Breast epithelium (tissue), 4 donors: ENCODE data around the gene MYBPHL. TPM values are rescaled to one million over a fixed set of nuclear protein-coding genes. Genes with fewer than 3 reads are reported as not detected.

Source experiments
- DNase-seq, 2 donors: peaks; one replicate each; pipeline ENCODE4 v3.0.0-alpha.2; 2019; ENCODE audit warnings: low spot score in 2 of 2
- H3K27ac ChIP-seq, 2 donors: fragments of 200-600 bp; sonication (generic) in 1 of 2; one replicate each; pipeline ENCODE4 v1.5.1; 2016 to 2019; ENCODE audit warnings: mild to moderate bottlenecking in 1 of 2
- H3K27me3 ChIP-seq, 2 donors: fragments of 200-600 bp; sonication (generic) in 1 of 2; one replicate each; pipeline versions ENCODE4 v1.5.1 to v1.6.0; 2017 to 2019; ENCODE audit warnings: control low read depth in 1 of 2, mild to moderate bottlenecking in 1 of 2
- H3K36me3 ChIP-seq: fragments of 200-600 bp; one replicate; pipeline ENCODE4 v1.5.1; 2019
- H3K4me1 ChIP-seq, 2 donors: fragments of 200-600 bp; sonication (generic); one replicate each; pipeline ENCODE4 v1.5.1; 2016 to 2019; ENCODE audit warnings: control low read depth in 1 of 2
- H3K4me3 ChIP-seq, 3 donors: fragments of 200-600 bp; sonication (generic); 1 replicate in 2 of 3; 2 replicates in 1 of 3; pipeline ENCODE4 v1.5.1; 2016 to 2019; ENCODE audit warnings: mild to moderate bottlenecking in 3 of 3, moderate library complexity in 2 of 3
- H3K9me3 ChIP-seq, 2 donors: fragments of 200-600 bp; sonication (generic) in 1 of 2; one replicate each; pipeline ENCODE4 v1.5.1; 2016 to 2019; ENCODE audit warnings: control low read depth in 1 of 2
- POLR2A ChIP-seq: fragments of 450-650 bp; IDR thresholded peaks from one replicate; pipeline ENCODE4 v1.6.1; 2016; ENCODE audit warnings: antibody characterized with exemption, mild to moderate bottlenecking, moderate library complexity
- POLR2AphosphoS5 ChIP-seq, 3 donors: sonication (generic); formaldehyde crosslinking; IDR thresholded peaks; one replicate each; pipeline ENCODE4 v1.6.1; 2017; ENCODE audit warnings: antibody characterized with exemption in 3 of 3
- intact Hi-C: fragments of 100-400 bp; cut with DNase I; formaldehyde crosslinking; loops from one replicate; pipeline ENCODE4 v1.15.1; 2023; ENCODE audit warnings: low total_unique reads
- total RNA-seq, 3 donors: library from RNA; depleted of rRNA; stranded (reverse); fragments of >200 nt; gene quantifications; one replicate each; pipeline ENCODE4 v1.1.0, GENCODE V29; 2016
- TF ChIP-seq, protein P1 (sequence below), 3 donors: fragments of 450-650 bp; IDR thresholded peaks; one replicate each; pipeline ENCODE4 v1.5.1; 2016 to 2017; ENCODE audit warnings: antibody characterized with exemption in 3 of 3, mild to moderate bottlenecking in 3 of 3, moderate library complexity in 3 of 3

The MYBPHL gene
- total RNA-seq, 3 donors from 2014 or later = not detected

DNA sequence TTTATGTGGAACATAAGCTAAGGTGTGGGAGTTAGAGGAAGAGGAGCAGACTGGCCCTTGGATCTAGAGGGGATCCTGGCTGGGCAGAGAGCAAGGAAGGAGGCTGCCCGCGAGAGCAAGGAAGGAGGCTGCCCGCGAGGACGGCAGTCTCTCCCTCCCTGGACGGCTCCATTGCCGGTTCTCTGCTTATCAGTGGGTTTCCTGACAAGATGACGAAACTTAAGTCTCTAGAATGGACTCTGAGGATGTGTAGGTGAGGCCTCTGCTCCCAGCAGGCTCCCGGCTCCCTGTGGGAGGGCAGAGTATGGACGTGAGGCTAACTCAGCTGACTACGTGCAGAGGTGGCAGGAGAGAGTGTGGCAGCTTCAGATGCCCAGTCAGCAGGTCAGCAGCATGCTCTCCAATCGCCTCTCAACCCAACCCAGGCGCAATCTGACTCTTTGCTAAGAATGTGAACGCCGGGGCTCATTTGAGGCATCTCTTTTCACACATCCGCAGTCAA lies 6.1 kb downstream of the MYBPHL start:
- intact Hi-C loops = no loop called here
- peaks cover 0 to 14% of the 10 kb centered on the region in 2 donors for H3K4me1 ChIP-seq
- peak overlapping the region; percentile 81 to 88 for H3K27ac ChIP-seq
- no peak overlapping the region for H3K4me3 ChIP-seq
- no peak for DNase-seq
- H3K9me3 ChIP-seq = no peaks in the 10 kb centered on the region
- TF ChIP-seq, protein P1, sequence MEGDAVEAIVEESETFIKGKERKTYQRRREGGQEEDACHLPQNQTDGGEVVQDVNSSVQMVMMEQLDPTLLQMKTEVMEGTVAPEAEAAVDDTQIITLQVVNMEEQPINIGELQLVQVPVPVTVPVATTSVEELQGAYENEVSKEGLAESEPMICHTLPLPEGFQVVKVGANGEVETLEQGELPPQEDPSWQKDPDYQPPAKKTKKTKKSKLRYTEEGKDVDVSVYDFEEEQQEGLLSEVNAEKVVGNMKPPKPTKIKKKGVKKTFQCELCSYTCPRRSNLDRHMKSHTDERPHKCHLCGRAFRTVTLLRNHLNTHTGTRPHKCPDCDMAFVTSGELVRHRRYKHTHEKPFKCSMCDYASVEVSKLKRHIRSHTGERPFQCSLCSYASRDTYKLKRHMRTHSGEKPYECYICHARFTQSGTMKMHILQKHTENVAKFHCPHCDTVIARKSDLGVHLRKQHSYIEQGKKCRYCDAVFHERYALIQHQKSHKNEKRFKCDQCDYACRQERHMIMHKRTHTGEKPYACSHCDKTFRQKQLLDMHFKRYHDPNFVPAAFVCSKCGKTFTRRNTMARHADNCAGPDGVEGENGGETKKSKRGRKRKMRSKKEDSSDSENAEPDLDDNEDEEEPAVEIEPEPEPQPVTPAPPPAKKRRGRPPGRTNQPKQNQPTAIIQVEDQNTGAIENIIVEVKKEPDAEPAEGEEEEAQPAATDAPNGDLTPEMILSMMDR (IDR thresholded peaks at IDR 0.05) = no peak
- TF ChIP-seq POLR2AphosphoS5 (IDR thresholded peaks at IDR 0.05) (no peak), POLR2A (no peak)
- no peaks in the 10 kb centered on the region for H3K36me3 ChIP-seq
- H3K27me3 ChIP-seq = no peaks in the 10 kb centered on the region

DNA sequence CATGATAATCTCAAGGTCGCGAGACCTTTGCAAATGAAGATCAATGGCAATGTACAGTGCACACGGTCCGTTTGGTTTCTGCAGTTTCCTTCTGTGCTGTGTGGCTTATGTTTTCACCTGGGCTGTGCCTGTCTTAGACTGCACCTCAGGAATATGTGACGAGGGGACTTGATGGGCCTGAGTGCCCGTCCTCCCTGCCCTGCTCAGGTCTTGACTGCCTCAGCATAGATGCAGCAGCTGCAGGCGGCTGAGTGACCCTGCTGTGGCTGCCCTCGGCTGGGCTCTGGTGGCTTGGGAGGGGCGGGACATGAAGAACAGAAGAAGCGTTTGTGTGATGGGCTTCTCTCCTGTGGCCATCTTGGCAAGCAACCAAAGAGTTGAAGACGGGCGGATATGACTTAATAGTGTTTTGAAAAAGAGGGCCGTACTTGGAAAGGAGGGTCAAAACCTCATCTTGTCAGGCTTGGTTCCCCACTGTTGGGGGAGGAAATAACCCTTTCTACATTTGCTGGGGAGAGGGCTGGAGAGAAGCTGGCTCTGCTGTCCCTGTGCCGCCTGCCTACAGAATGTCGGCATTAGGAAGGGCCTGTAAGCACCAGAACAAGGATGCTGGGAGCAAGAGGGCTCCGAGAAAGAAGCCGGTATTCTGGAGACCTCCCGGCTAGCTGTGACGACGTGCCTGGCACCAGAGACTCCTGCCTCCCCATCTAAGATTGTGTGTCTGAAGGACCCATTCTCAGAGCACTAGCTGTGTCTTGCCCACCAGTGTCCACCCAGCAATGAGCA lies 7.1 kb downstream of the MYBPHL start:
- TF ChIP-seq POLR2AphosphoS5 (IDR thresholded peaks at IDR 0.05) (no peak), POLR2A (no peak)
- TF ChIP-seq, protein P1 (IDR thresholded peaks at IDR 0.05) = no peak
- intact Hi-C loops = no loop called here
- H3K36me3 ChIP-seq = no peaks in the 10 kb centered on the region
- peak in 1 of 2 donors; percentile 58 for DNase-seq
- peaks cover 0 to 14% of the 10 kb centered on the region in 2 donors for H3K4me1 ChIP-seq
- H3K4me3 ChIP-seq = no peak overlapping the region
- H3K27ac ChIP-seq = peak overlapping the region; percentile 81 to 88
- H3K27me3 ChIP-seq = no peaks in the 10 kb centered on the region
- H3K9me3 ChIP-seq = no peaks in the 10 kb centered on the region

GRCh38 chr1:109298666-109299557 lies 7.9 kb downstream of the MYBPHL start:
- H3K36me3 ChIP-seq = no peaks in the 10 kb centered on the region
- H3K27me3 ChIP-seq = no peaks in the 10 kb centered on the region
- H3K4me3 ChIP-seq = peak overlapping the region in 2 of 3 donors; percentile 15 to 34
- intact Hi-C loops = no loop called here
- H3K27ac ChIP-seq = peak overlapping the region; percentile 81 to 88
- DNase-seq = peak; percentile 73 to 88
- H3K9me3 ChIP-seq = no peaks in the 10 kb centered on the region
- peaks cover 0 to 14% of the 10 kb centered on the region in 2 donors for H3K4me1 ChIP-seq
- peak in 2 of 3 donors; percentile 26 to 29 for TF ChIP-seq POLR2AphosphoS5 (IDR thresholded peaks at IDR 0.05)
- no peak for TF ChIP-seq POLR2A
- TF ChIP-seq, protein P1 (IDR thresholded peaks at IDR 0.05) = peak in 1 of 3 donors; percentile 12

GRCh38 chr1:109296782-109297181 lies 10.0 kb downstream of the MYBPHL start:
- H3K36me3 ChIP-seq = no peaks in the 10 kb centered on the region
- no peaks in the 10 kb centered on the region for H3K27me3 ChIP-seq
- peak overlapping the region in 1 of 2 donors; percentile 88 for H3K27ac ChIP-seq
- TF ChIP-seq, protein P1 (IDR thresholded peaks at IDR 0.05) = no peak
- TF ChIP-seq POLR2AphosphoS5 (IDR thresholded peaks at IDR 0.05) = no peak
- no peak for TF ChIP-seq POLR2A
- H3K4me1 ChIP-seq = peaks cover 0 to 14% of the 10 kb centered on the region in 2 donors
- H3K9me3 ChIP-seq = no peaks in the 10 kb centered on the region
- H3K4me3 ChIP-seq = no peak overlapping the region
- intact Hi-C loops = no loop called here
- no peak for DNase-seq
